H1 (cell line): ENCODE measurements around the gene RARA. TPM values are rescaled to one million over a fixed set of nuclear protein-coding genes. Genes with fewer than 3 reads are reported as not detected.
A peak's percentile ranks its signal among the peaks of the same experiment; 100 is the strongest.

ENCODE experiments used
- GTF2F1 ChIP-seq: IDR thresholded peaks from 2 replicates; pipeline ENCODE4 v1.6.1; 2012; ENCODE audit warnings: low read depth, low read length, improper control_type of control experiment, borderline replicate concordance
- JUN ChIP-seq: IDR thresholded peaks from 2 replicates; pipeline ENCODE4 v1.6.1; 2011; ENCODE audit warnings: low read depth, mild to moderate bottlenecking, improper control_type of control experiment, low read length
- POLR2A ChIP-seq, 2 experiments: IDR thresholded peaks; 1 replicate in 1 of 2; 2 replicates in 1 of 2; pipeline ENCODE4 v1.6.1; 2011; ENCODE audit warnings: low read depth in 2 of 2, low read length in 2 of 2, mild to moderate bottlenecking in 2 of 2; ENCODE audit errors: control extremely low read depth in 1 of 2
- RBBP5 ChIP-seq: IDR thresholded peaks from 2 replicates; pipeline ENCODE4 v1.7.1; 2012; ENCODE audit warnings: low read depth, mild to moderate bottlenecking, inconsistent platforms, low read length, moderate library complexity, borderline replicate concordance
- SP4 ChIP-seq: IDR thresholded peaks from 2 replicates; pipeline ENCODE4 v1.6.1; 2012; ENCODE audit warnings: low read length, inconsistent platforms
- TBP ChIP-seq: IDR thresholded peaks from 2 replicates; pipeline ENCODE4 v1.6.1; 2011; ENCODE audit warnings: low read depth, low read length, improper control_type of control experiment
- polyA plus RNA-seq, 7 experiments: library from polyadenylated mRNA; depleted of rRNA in 3 of 7; stranded (reverse) in 5 of 7; unstranded in 2 of 7; fragments of >200 nt in 5 of 7; fragments of 200-250 nt in 2 of 7; gene quantifications; 1 replicate in 5 of 7; 2 replicates in 1 of 7; 4 replicates in 1 of 7; pipeline versions ENCODE4 v1.2.1 to v1.2.3, GENCODE V29; 2011 to 2013; ENCODE audit warnings: missing spikeins in 2 of 7, mixed read lengths in 2 of 7
- total RNA-seq: library from RNA; stranded (reverse); fragmentation: NEBNext Ultra II Directional; extraction: Animal tissue kit (Norgen Biotek cat#: 25700); gene quantifications from 2 replicates; pipeline ENCODE4 v1.2.1, GENCODE V29; 2021

The RARA gene
- total and polyA plus RNA-seq, 2 of the 8 experiments (the other 6 are each of a cell fraction or from before 2014, with no cell fraction given): 4.4 to 16.5 TPM

GRCh38 chr17:40354221-40355122 lies 45.5 kb downstream of the RARA start (continued):
- no peak for TF ChIP-seq TBP
- no peak for TF ChIP-seq JUN
- TF ChIP-seq GTF2F1: no peak
- TF ChIP-seq POLR2A (IDR thresholded peaks at IDR 0.05; ENCODE audit: control extremely low read depth in 1 of 2, low read depth in 2 of 2, low read length in 2 of 2): no peak
- 0 out of 2 replicates have a peak, but pooled peaks have one; percentile 1 for TF ChIP-seq RBBP5
- peak; percentile 64; the same call in 1 of the 2 replicates for TF ChIP-seq SP4
- TF ChIP-seq, all 59 proteins: peak for 2
